ENCODE results near the gene TM4SF18.

DNA sequence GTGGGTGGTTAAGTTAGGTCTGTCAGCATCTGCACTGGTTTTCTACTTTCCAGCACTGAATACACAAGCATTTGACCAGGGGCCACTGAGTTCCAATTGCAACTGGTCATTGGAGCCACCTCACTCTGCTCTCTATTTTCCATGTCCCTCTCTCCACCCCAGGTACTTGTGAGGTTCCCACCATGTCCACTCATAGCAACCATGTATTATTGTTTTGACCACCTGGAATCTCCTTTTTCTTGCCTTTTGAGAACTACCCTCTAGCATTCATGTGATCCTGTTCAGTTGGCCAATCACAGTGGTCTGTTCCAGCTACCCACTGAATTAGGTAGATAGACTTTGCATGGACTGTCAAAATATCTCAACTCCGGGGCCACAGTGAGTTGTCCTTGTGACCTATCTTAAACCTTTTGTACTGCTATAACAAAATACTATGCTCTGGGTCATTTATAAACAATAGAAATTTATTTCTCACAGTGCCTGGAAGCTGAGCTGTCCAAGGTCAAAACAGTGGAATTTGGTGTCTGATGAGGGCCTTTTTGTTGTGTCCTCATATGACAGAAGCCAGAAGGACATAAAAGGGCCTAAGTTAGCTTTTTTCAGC is 20.2 kb upstream of the TM4SF18 start:
- TF ChIP-seq CTCF (IDR thresholded peaks at IDR 0.05), result no peak
- TF ChIP-seq POLR2A (IDR thresholded peaks at IDR 0.05), result no peak
